B cell (primary cell): ENCODE measurements around the gene MYL11. TPM values are rescaled to one million over a fixed set of nuclear protein-coding genes. Genes with fewer than 3 reads are reported as not detected.

ENCODE experiments used
- ATAC-seq: fragments of 200-7000 bp; cut with Tn5 transposase; one replicate; pipeline ENCODE4 v1.10.0; 2021; ENCODE audit warnings: low read depth, mild to moderate bottlenecking, moderate number of reproducible peaks, moderate library complexity
- CTCF ChIA-PET: fragments of 350-600 bp; sonication (Branson Sonifier 250); formaldehyde crosslinking; loops from one replicate; lab custom pipeline; 2021; ENCODE audit warnings: antibody characterized with exemption, inconsistent platforms; lab: Charles Lee
- POLR2A ChIA-PET: fragments of 350-600 bp; sonication (Branson Sonifier 250); formaldehyde crosslinking; loops from one replicate; lab custom pipeline; 2021; ENCODE audit warnings: antibody characterized with exemption; lab: Charles Lee
- DNase-seq: peaks from one replicate; pipeline ENCODE4 v3.0.0; 2013
- H2AFZ ChIP-seq: 2 replicates; pipeline ENCODE4 v1.6.1; 2012; ENCODE audit warnings: mild to moderate bottlenecking, low read depth, low read length; ENCODE audit not compliant: insufficient read depth, poor library complexity, severe bottlenecking
- H3K27ac ChIP-seq, 2 donors: 1 replicate in 1 of 2; 2 replicates in 1 of 2; pipeline ENCODE4 v1.5.1; 2012 to 2013; ENCODE audit warnings: low read length in 2 of 2, mild to moderate bottlenecking in 2 of 2, moderate library complexity in 1 of 2
- H3K27me3 ChIP-seq, 4 experiments: fragments of 200-600 bp in 1 of 4; sonication (generic) in 1 of 4; replicated peaks in 1 of 4; 1 replicate in 2 of 4; 2 replicates in 2 of 4; pipeline versions ENCODE4 v1.6.1 to v1.7.0; 2013 to 2016; ENCODE audit warnings: low read length in 3 of 4, mild to moderate bottlenecking in 2 of 4, mixed read lengths in 1 of 4, moderate library complexity in 1 of 4; ENCODE audit not compliant: insufficient read depth in 4 of 4, control insufficient read depth in 3 of 4; ENCODE audit errors: control extremely low read depth in 1 of 4
- H3K36me3 ChIP-seq, 2 experiments: replicated peaks in 1 of 2; 1 replicate in 1 of 2; 2 replicates in 1 of 2; pipeline versions ENCODE4 v1.6.1 to v1.7.1; 2013; ENCODE audit warnings: low read length in 1 of 2; ENCODE audit not compliant: insufficient read depth in 2 of 2, control insufficient read depth in 1 of 2; ENCODE audit errors: control extremely low read depth in 1 of 2, extremely low read depth in 1 of 2
- H3K4me1 ChIP-seq, 2 donors: fragments of 200-600 bp in 1 of 2; sonication (generic) in 1 of 2; 1 replicate in 1 of 2; 2 replicates in 1 of 2; pipeline versions ENCODE4 v1.5.1 to v1.6.1; 2013 to 2017; ENCODE audit warnings: low read length in 2 of 2; ENCODE audit not compliant: control insufficient read depth in 2 of 2, insufficient read depth in 2 of 2
- H3K4me2 ChIP-seq: replicated peaks from 2 replicates; pipeline ENCODE3; 2012; ENCODE audit warnings: mild to moderate bottlenecking, low read depth, low read length; ENCODE audit not compliant: poor library complexity, severe bottlenecking
- H3K4me3 ChIP-seq, 5 experiments: fragments of 200-600 bp in 1 of 5; sonication (generic) in 1 of 5; 1 replicate in 3 of 5; 2 replicates in 2 of 5; pipeline versions ENCODE4 v1.5.1 to v1.7.0; 2011 to 2016; ENCODE audit warnings: low read length in 4 of 5, mild to moderate bottlenecking in 4 of 5, low read depth in 2 of 5, control low read depth in 1 of 5, moderate library complexity in 1 of 5; ENCODE audit not compliant: insufficient read depth in 1 of 5; ENCODE audit errors: control extremely low read depth in 1 of 5, extremely low read depth in 1 of 5
- H3K79me2 ChIP-seq: fragments of 200-600 bp; sonication (generic); one replicate; pipeline ENCODE4 v1.6.0; 2016; ENCODE audit warnings: low read length; ENCODE audit not compliant: control insufficient read depth, insufficient read depth
- H3K9ac ChIP-seq: fragments of 200-600 bp; sonication (generic); 2 replicates; pipeline ENCODE4 v1.6.1; 2017; ENCODE audit warnings: mild to moderate bottlenecking, low read length, moderate library complexity
- H3K9me3 ChIP-seq, 3 donors: one replicate each; pipeline versions ENCODE4 v1.6.1 to v1.7.1; 2013; ENCODE audit warnings: low read length in 2 of 3; ENCODE audit not compliant: control insufficient read depth in 2 of 3, insufficient read depth in 1 of 3; ENCODE audit errors: control extremely low read depth in 1 of 3
- H4K20me1 ChIP-seq: 2 replicates; pipeline ENCODE4 v1.6.0; 2012; ENCODE audit warnings: mild to moderate bottlenecking, low read length; ENCODE audit not compliant: insufficient read depth, control insufficient read depth, poor library complexity, severe bottlenecking
- H3K27ac Mint-ChIP-seq: one replicate; pipeline ENCODE4 v1.8.0; 2021; ENCODE audit warnings: mixed read lengths
- H3K27me3 Mint-ChIP-seq: one replicate; pipeline ENCODE4 v1.8.0; 2021; ENCODE audit warnings: mixed read lengths
- H3K4me1 Mint-ChIP-seq: one replicate; pipeline ENCODE4 v1.8.0; 2021; ENCODE audit warnings: mixed read lengths
- H3K4me3 Mint-ChIP-seq: one replicate; pipeline ENCODE4 v1.8.0; 2021; ENCODE audit warnings: mixed read lengths
- H3K9me3 Mint-ChIP-seq: one replicate; pipeline ENCODE4 v1.8.0; 2022; ENCODE audit warnings: mixed read lengths; ENCODE audit not compliant: insufficient read depth
- EZH2 ChIP-seq: IDR thresholded peaks from 2 replicates; pipeline ENCODE4 v1.6.1; 2012; ENCODE audit warnings: borderline replicate concordance, low read depth, mild to moderate bottlenecking, moderate library complexity, low read length; ENCODE audit not compliant: insufficient read depth, poor library complexity, severe bottlenecking
- WGBS: methylation state at CpG from one replicate; pipeline ENCODE4 v1.1.5; 2013; ENCODE audit warnings: missing lambda C conversion rate; ENCODE audit not compliant: insufficient coverage; 5-methylcytosine and 5-hydroxymethylcytosine counted together
- intact Hi-C: fragments of 100-400 bp; cut with micrococcal nuclease; formaldehyde crosslinking; loops from one replicate; pipeline ENCODE4 v1.10.0; 2022
- polyA plus RNA-seq: library from polyadenylated mRNA; depleted of rRNA; stranded (reverse); fragments of >200 nt; gene quantifications from 2 replicates; pipeline ENCODE4 v1.2.3, GENCODE V29; 2012
- total RNA-seq, 2 donors: library from RNA; stranded (reverse); fragments of 120-200 nt in 1 of 2; gene quantifications; 1 replicate in 1 of 2; 2 replicates in 1 of 2; pipeline versions ENCODE4 v1.2.3 to v1.2.4, GENCODE V29; 2013 to 2022
- TF ChIP-seq, protein P1 (sequence below): fragments of 200-600 bp; IDR thresholded peaks from one replicate; pipeline ENCODE4 v1.8.0; 2022; ENCODE audit warnings: antibody characterized with exemption, mild to moderate bottlenecking

Gene MYL11
- total and polyA plus RNA-seq, 2 donors (not counting 1 experiment from before 2014, with no cell fraction given), result 3.6 TPM; not detected in 1

DNA sequence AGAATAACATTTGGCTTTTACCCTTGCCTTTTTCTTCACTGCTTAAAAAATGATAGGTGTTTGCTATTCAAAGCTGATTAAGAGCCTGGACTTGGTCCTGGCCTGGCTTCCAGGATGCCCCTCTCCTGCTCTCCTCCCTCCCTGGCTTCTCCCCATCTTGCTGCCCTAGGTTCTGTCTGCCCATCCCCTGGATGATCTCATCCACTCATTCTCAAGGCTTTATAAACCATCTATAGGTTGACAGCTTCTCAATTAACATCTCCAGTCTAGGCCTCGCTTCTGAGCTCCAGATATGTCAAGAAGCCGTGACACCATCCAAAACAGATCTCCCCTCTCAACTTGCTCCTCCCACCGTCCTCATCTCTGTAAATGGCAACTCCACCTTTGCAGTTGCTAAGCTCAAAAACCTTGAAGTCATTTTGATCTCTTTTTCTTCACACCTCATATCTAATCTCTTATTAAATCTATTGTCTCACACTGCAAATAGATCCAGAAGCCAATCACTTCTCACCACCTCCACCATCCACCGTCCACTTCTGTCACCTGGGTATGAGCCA, 41.5 kb downstream of the MYL11 start:
- ChIA-PET CTCF (interaction anchor here (0.8 to 1.3 kb wide), 6 partner anchors 14 to 351 kb away, joined by 3 to 5 read pairs (median 3); partner anchors contain the start of genes ALDOA and DCTPP1), POLR2A (interaction anchor here (0.6 to 1.0 kb wide), 3 partner anchors 14 to 482 kb away, joined by 9 to 18 read pairs (median 11); partner anchors contain the start of gene DCTPP1)
- no peak overlapping the region for H3K27ac Mint-ChIP-seq
- H2AFZ ChIP-seq, result no peak overlapping the region
- H3K4me3 Mint-ChIP-seq, result no peak overlapping the region
- no peaks in the 10 kb centered on the region for H3K9me3 ChIP-seq
- DNase-seq, result no peak
- H3K27me3 Mint-ChIP-seq, result no peaks in the 10 kb centered on the region
- no peaks in the 10 kb centered on the region for H3K9me3 Mint-ChIP-seq
- peaks cover 5 to 12% of the 10 kb centered on the region in 2 donors for H3K4me1 ChIP-seq
- intact Hi-C loops, result loop anchor here (2.0 to 5.0 kb wide), 3 partner anchors 45 to 281 kb away; partner anchors contain the start of genes SRCAP, TBC1D10B and ZNF768
- H3K4me1 Mint-ChIP-seq, result peaks cover 7% of the 10 kb centered on the region
- no peak overlapping the region for H3K27ac ChIP-seq
- no peak overlapping the region for H3K9ac ChIP-seq
- peaks cover 0 to 9% of the 10 kb centered on the region in 2 experiments for H3K36me3 ChIP-seq
- no peak for TF ChIP-seq EZH2
- TF ChIP-seq, protein P1, sequence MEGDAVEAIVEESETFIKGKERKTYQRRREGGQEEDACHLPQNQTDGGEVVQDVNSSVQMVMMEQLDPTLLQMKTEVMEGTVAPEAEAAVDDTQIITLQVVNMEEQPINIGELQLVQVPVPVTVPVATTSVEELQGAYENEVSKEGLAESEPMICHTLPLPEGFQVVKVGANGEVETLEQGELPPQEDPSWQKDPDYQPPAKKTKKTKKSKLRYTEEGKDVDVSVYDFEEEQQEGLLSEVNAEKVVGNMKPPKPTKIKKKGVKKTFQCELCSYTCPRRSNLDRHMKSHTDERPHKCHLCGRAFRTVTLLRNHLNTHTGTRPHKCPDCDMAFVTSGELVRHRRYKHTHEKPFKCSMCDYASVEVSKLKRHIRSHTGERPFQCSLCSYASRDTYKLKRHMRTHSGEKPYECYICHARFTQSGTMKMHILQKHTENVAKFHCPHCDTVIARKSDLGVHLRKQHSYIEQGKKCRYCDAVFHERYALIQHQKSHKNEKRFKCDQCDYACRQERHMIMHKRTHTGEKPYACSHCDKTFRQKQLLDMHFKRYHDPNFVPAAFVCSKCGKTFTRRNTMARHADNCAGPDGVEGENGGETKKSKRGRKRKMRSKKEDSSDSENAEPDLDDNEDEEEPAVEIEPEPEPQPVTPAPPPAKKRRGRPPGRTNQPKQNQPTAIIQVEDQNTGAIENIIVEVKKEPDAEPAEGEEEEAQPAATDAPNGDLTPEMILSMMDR, result no peak
- no peak overlapping the region for H3K4me2 ChIP-seq
- H3K27me3 ChIP-seq, result no peaks in the 10 kb centered on the region
- ATAC-seq, result no peak
- H3K79me2 ChIP-seq, result peaks cover 13% of the 10 kb centered on the region
- 96% methylated on average over 4 of the region's 4 CpGs for WGBS
- no peaks in the 10 kb centered on the region for H4K20me1 ChIP-seq
- H3K4me3 ChIP-seq, result no peak overlapping the region
